ENCODE measurements around the gene SECISBP2L. TPM values are rescaled to one million over a fixed set of nuclear protein-coding genes. Genes with fewer than 3 reads are reported as not detected.

The SECISBP2L gene
- total and polyA plus RNA-seq, 10 of the 15 experiments (the other 5 are each of a cell fraction or from before 2014, with no cell fraction given), result 1.4 to 24.2 (median 10.4) TPM

GRCh38 chr15:48945386-48945785, 100.9 kb downstream of the SECISBP2L start:
- DNase-seq (ENCODE audit: low read depth, low spot score) (no peak), ATAC-seq (no peak), FAIRE-seq (no peak)
- CTCF ChIA-PET, result interaction anchor here (1.5 to 5.3 kb wide), 3 partner anchors 20 to 83 kb away, joined by 5 to 26 read pairs (median 21); partner anchors contain the start of gene SHC4
- Histone ChIP-seq H3K9ac (ENCODE audit: control insufficient read depth, insufficient read depth, low read length) (no peak overlapping the region), H3K4me3 (no peak overlapping the region), H3K4me2 (ENCODE audit: control insufficient read depth, insufficient read depth) (no peak overlapping the region), H2AFZ (ENCODE audit: control insufficient read depth, low read depth, low read length) (no peak overlapping the region), H3K9me3 (replicated peaks; ENCODE audit: control insufficient read depth, insufficient read depth, low read length) (no peaks in the 10 kb centered on the region), H3K27me3 (replicated peaks in 1 of 2; ENCODE audit: control insufficient read depth in 2 of 2, insufficient read depth in 2 of 2, low read length in 1 of 2) (no peaks in the 10 kb centered on the region), H3K36me3 (ENCODE audit: control insufficient read depth in 2 of 2, insufficient read depth in 2 of 2, low read length in 1 of 2) (no peaks in the 10 kb centered on the region), H3K79me2 (ENCODE audit: control insufficient read depth, insufficient read depth, low read length) (no peaks in the 10 kb centered on the region), H4K20me1 (ENCODE audit: control insufficient read depth, insufficient read depth) (no peaks in the 10 kb centered on the region), H3K4me1 (ENCODE audit: control insufficient read depth, insufficient read depth, low read length) (peaks cover 2% of the 10 kb centered on the region; the same call in 1 of the 2 replicates), H3K27ac (ENCODE audit: control insufficient read depth, insufficient read depth) (no peak overlapping the region)
- RAD21 ChIA-PET (ENCODE audit: unreplicated experiment), result interaction anchor here (1.2 to 1.3 kb wide), 2 partner anchors 28 to 84 kb away, joined by 3 to 4 read pairs; no protein-coding TSS in a partner anchor
- no TSS peak for BruUV-seq (replicated peaks)
- in situ Hi-C loops (cut with MboI), result no loop called here
- POLR2A ChIA-PET, result no interaction called here
- intact Hi-C loops (cut with micrococcal nuclease; ENCODE audit: unreplicated experiment), result no loop called here
- SMC1A ChIA-PET (ENCODE audit: uncharacterized antibody, unreplicated experiment), result interaction anchor here (1.4 to 3.4 kb wide), 4 partner anchors 16 to 82 kb away, joined by 3 to 25 read pairs (median 6); partner anchors contain the start of gene SHC4
- no peak for TF ChIP-seq WRNIP1 (IDR thresholded peaks at IDR 0.05; ENCODE audit: borderline replicate concordance, low read depth, low read length)
- TF ChIP-seq ZNF24 (IDR thresholded peaks at IDR 0.05), result no peak
- no peak for TF ChIP-seq ELK1 (IDR thresholded peaks at IDR 0.05; ENCODE audit: low read depth, low read length)
- TF ChIP-seq MYC (IDR thresholded peaks at IDR 0.05; ENCODE audit: insufficient read depth, insufficient read length, insufficient replicate concordance, low read length, severe bottlenecking), result no peak
- no peak for TF ChIP-seq MTA2 (IDR thresholded peaks at IDR 0.05; ENCODE audit: low read depth)
- WGBS (ENCODE audit: insufficient coverage, insufficient replicate concordance, low lambda C conversion rate, missing lambda C conversion rate), result 43% methylated on average over 2 of the region's 2 CpGs

Measured in GM12878 (cell line).